COR-L47 (cell line): Measurements from ENCODE around the gene MAEA.
"Not testable (repeated sequence)": the region's sequence is repeated elsewhere in the genome, so short reads cannot be mapped to it uniquely, and the experiment has no call there.

ENCODE experiments used
- DNase-seq: peaks from one replicate; lab custom pipeline; 2025; lab: John Stamatoyannopoulos, UW

Gene MAEA

GRCh38 chr4:1321946-1322650, 32.4 kb downstream of the MAEA start:
- DNase-seq, result no peak

- no peak for DNase-seq
Observed at GRCh38 chr4:1323280-1323634, 33.6 kb downstream of the MAEA start.

- no peak for DNase-seq
Observed at GRCh38 chr4:1323635-1324442, 34.1 kb downstream of the MAEA start.

GRCh38 chr4:1324443-1325175, 34.9 kb downstream of the MAEA start:
- DNase-seq, result not testable (repeated sequence)

- no peak for DNase-seq
Observed at GRCh38 chr4:1325176-1325480, 35.4 kb downstream of the MAEA start.

- DNase-seq, result no peak
Observed at GRCh38 chr4:1325681-1326635, 36.3 kb downstream of the MAEA start.

- DNase-seq, result no peak
Observed at GRCh38 chr4:1326751-1327525, 37.2 kb downstream of the MAEA start.

GRCh38 chr4:1327526-1328266, 38.0 kb downstream of the MAEA start:
- DNase-seq, result no peak

GRCh38 chr4:1328267-1329155, 38.8 kb downstream of the MAEA start:
- DNase-seq, result no peak

GRCh38 chr4:1329408-1330371, 40.0 kb downstream of the MAEA start:
- DNase-seq, result no peak

GRCh38 chr4:1330761-1331590, 41.3 kb downstream of the MAEA start:
- no peak for DNase-seq

- no peak for DNase-seq
Observed at GRCh38 chr4:1331591-1332353, 42.1 kb downstream of the MAEA start.

GRCh38 chr4:1332686-1333085, 43.0 kb downstream of the MAEA start:
- no peak for DNase-seq

GRCh38 chr4:1333256-1333655, 43.6 kb downstream of the MAEA start:
- DNase-seq, result no peak

GRCh38 chr4:1333851-1334578, 44.3 kb downstream of the MAEA start:
- DNase-seq, result not testable (repeated sequence)

GRCh38 chr4:1334579-1334895, 44.8 kb downstream of the MAEA start:
- DNase-seq, result no peak
